DOHH2 (cell line): ENCODE data around the gene PIRT.

ENCODE experiments used
- CTCF ChIP-seq: fragments of 200-600 bp; sonication (generic); IDR thresholded peaks from one replicate; pipeline ENCODE4 v1.5.1; 2014; ENCODE audit warnings: antibody characterized with exemption, mild to moderate bottlenecking, low read depth, low read length; ENCODE audit not compliant: poor library complexity, severe bottlenecking
- EZH2phosphoT487 ChIP-seq: fragments of 200-600 bp; sonication (generic); IDR thresholded peaks from 2 replicates; pipeline ENCODE4 v1.6.1; 2017; ENCODE audit warnings: borderline replicate concordance, mild to moderate bottlenecking, antibody characterized with exemption, low read length, moderate library complexity, mixed read lengths

- TF ChIP-seq CTCF (no peak), EZH2phosphoT487 (no peak)
Measured at GRCh38 chr17:10836966-10837590, 809 bp downstream of the PIRT start.
